ENCODE results near the gene WWTR1.

- TF ChIP-seq POLR2A (IDR thresholded peaks at IDR 0.05; ENCODE audit: low read length), result no peak
- no peak for TF ChIP-seq GATA1 (IDR thresholded peaks at IDR 0.05; ENCODE audit: low read depth, low read length)
Measured at GRCh38 chr3:149604125-149604875, 53.5 kb downstream of the WWTR1 start.
